Epithelial cell of proximal tubule (primary cell): ENCODE measurements around the gene AGFG2. TPM values are rescaled to one million over a fixed set of nuclear protein-coding genes. Genes with fewer than 3 reads are reported as not detected.

Experiments
- DNase-seq: peaks from one replicate; pipeline ENCODE4 v3.0.0-alpha.2; 2011; ENCODE audit warnings: low read depth
- H3K4me3 ChIP-seq: 2 replicates; pipeline ENCODE4 v1.5.1; 2011; ENCODE audit warnings: low read depth, mild to moderate bottlenecking, low read length
- CTCF ChIP-seq: conservative IDR thresholded peaks from 2 replicates; pipeline ENCODE4 v1.5.1; 2012; ENCODE audit warnings: low read depth, mild to moderate bottlenecking, low read length
- total RNA-seq: library from RNA; depleted of rRNA; stranded (reverse); fragments of >200 nt; gene quantifications from 2 replicates; pipeline ENCODE4 v1.2.3, GENCODE V29; 2015

Gene AGFG2
- total RNA-seq = 10.9 and 17.4 TPM in 2 replicates

- peak within 1 kb of the TSS; percentile 83 for H3K4me3 ChIP-seq
- no peak for TF ChIP-seq CTCF
- DNase-seq = peak; percentile 82
Observed at GRCh38 chr7:100538654-100539435, at the start of gene AGFG2. Gene AGFG2 (plus strand): TSS chr7:100539203. CDS start chr7:100539347, 144 bp downstream.

GRCh38 chr7:100489824-100490223 lies 49.2 kb upstream of the AGFG2 start:
- no peak for DNase-seq
- no peak overlapping the region for H3K4me3 ChIP-seq
- TF ChIP-seq CTCF = no peak

GRCh38 chr7:100490483-100491191 lies 48.4 kb upstream of the AGFG2 start:
- H3K4me3 ChIP-seq = no peak overlapping the region
- no peak for DNase-seq
- TF ChIP-seq CTCF = no peak

GRCh38 chr7:100491192-100491578 lies 47.8 kb upstream of the AGFG2 start:
- no peak overlapping the region for H3K4me3 ChIP-seq
- no peak for DNase-seq
- TF ChIP-seq CTCF = no peak

- no peak for TF ChIP-seq CTCF
- no peak for DNase-seq
- peak overlapping the region; percentile 42 for H3K4me3 ChIP-seq
Observed at GRCh38 chr7:100492738-100493475, 46.1 kb upstream of the AGFG2 start.

- DNase-seq = no peak
- H3K4me3 ChIP-seq = peak overlapping the region; percentile 42
- peak; percentile 19 for TF ChIP-seq CTCF
Observed at GRCh38 chr7:100493476-100494264, 45.3 kb upstream of the AGFG2 start.
